ENCODE measurements around the gene WDR33. TPM values are rescaled to one million over a fixed set of nuclear protein-coding genes. Genes with fewer than 3 reads are reported as not detected.

Gene WDR33
- total and polyA plus RNA-seq, 4 experiments from 2014 or later: 19.4 to 86.2 (median 70.4) TPM

DNA sequence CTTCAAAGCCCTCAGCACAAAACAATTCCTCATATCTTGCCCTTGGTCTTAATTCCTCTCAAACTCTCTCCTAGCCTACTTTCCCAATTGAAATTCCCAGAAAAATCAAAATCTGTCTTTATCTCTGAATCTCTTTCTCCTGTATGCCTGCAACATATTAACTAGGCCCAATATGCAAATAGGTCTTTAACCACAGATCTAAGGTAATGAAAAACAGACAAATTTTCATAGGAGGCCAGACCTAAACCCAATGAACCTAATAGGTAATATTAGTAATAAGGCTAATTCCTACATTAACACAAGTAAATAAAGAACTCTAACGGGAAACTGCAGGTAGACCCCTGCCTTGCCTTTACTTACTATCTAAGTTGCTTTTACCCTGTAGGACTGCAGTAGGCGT is 41.4 kb downstream of the WDR33 start:
- H3K36me3 ChIP-seq (ENCODE audit: insufficient read depth, low read length): peaks cover 13% of the 10 kb centered on the region
- H3K36me3 Mint-ChIP-seq: peaks cover 22 to 52% of the 10 kb centered on the region in 2 donors

DNA sequence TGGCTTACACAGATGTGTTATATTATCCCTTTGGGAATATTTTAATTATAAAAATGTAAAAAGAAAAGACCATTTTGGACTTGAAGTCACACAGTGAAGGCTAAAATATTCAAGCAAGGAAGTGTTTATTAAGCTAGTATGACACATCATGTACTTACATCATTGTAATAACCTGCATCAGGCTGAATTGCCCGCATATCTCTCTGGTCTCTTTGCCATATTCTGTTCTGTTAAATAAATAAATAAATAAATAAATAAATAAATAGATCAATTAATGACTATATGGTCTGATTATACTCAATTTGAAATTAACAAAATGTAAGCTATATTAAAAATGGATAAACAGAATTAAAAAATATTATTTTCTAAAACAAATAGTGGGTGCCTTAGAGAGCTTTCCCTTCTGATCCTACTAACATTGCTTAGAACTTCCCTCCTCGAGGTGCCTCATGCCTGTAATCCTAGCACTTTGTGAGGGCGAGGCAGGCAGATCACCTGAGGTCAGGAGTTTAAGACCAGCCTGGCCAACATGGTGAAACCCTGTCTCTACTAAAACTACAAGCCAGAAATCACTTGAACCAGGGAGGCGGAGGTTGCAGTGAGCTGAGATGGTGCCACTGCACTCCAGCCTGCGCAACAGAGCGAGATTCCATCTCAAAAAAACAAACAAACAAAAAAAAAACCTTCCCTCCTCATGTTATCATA is 42.0 kb downstream of the WDR33 start:
- no peaks in the 10 kb centered on the region for H3K9me3 Mint-ChIP-seq
- no peak overlapping the region for H3K4me3 Mint-ChIP-seq
- Histone ChIP-seq H3K4me3 (ENCODE audit: low read length in 2 of 2) (no peak overlapping the region), H3K27me3 (ENCODE audit: insufficient read depth, low read length) (no peaks in the 10 kb centered on the region), H3K9me3 (ENCODE audit: control insufficient read depth in 1 of 2, low read length in 2 of 2) (no peaks in the 10 kb centered on the region), H3K27ac (ENCODE audit: low read depth, low read length) (no peak overlapping the region), H3K36me3 (ENCODE audit: insufficient read depth, low read length) (peaks cover 19% of the 10 kb centered on the region), H3K4me1 (ENCODE audit: insufficient read depth, low read length) (no peaks in the 10 kb centered on the region)
- ChIA-PET POLR2A (ENCODE audit: partially characterized antibody) (no interaction called here), CTCF (ENCODE audit: partially characterized antibody) (interaction anchor here (1.2 kb wide), 1 partner anchor 11 kb away, joined by 3 read pairs; no protein-coding TSS in a partner anchor)
- peaks cover 29 to 59% of the 10 kb centered on the region in 2 donors for H3K36me3 Mint-ChIP-seq
- DNase-seq: no peak
- peak overlapping the region; percentile 6 to 79 (median 69) for H3K27ac Mint-ChIP-seq
- peaks cover 11 to 15% (median 14%) of the 10 kb centered on the region in 4 donors for H3K4me1 Mint-ChIP-seq
- H3K27me3 Mint-ChIP-seq: no peaks in the 10 kb centered on the region
- intact Hi-C loops (cut with micrococcal nuclease): no loop called here

More for the DNA sequence above, 41.4 kb downstream of the WDR33 start:
- no peaks in the 10 kb centered on the region for H3K27me3 ChIP-seq (ENCODE audit: insufficient read depth, low read length)
- Mint-ChIP-seq H3K27ac (peak overlapping the region in 6 of 7 donors; percentile 6 to 84 (median 56)), H3K4me3 (no peak overlapping the region), H3K27me3 (no peaks in the 10 kb centered on the region), H3K4me1 (peaks cover 11 to 16% (median 14%) of the 10 kb centered on the region in 4 donors), H3K9me3 (no peaks in the 10 kb centered on the region)
- no peak for DNase-seq
- intact Hi-C loops (cut with micrococcal nuclease): no loop called here
- no peaks in the 10 kb centered on the region for H3K4me1 ChIP-seq (ENCODE audit: insufficient read depth, low read length)
- H3K27ac ChIP-seq (ENCODE audit: low read depth, low read length): no peak overlapping the region
- no peaks in the 10 kb centered on the region for H3K9me3 ChIP-seq (ENCODE audit: control insufficient read depth in 1 of 2, low read length in 2 of 2)
- no peak overlapping the region for H3K4me3 ChIP-seq (ENCODE audit: low read length in 2 of 2)
- ChIA-PET POLR2A (ENCODE audit: partially characterized antibody) (no interaction called here), CTCF (ENCODE audit: partially characterized antibody) (no interaction called here)

DNA sequence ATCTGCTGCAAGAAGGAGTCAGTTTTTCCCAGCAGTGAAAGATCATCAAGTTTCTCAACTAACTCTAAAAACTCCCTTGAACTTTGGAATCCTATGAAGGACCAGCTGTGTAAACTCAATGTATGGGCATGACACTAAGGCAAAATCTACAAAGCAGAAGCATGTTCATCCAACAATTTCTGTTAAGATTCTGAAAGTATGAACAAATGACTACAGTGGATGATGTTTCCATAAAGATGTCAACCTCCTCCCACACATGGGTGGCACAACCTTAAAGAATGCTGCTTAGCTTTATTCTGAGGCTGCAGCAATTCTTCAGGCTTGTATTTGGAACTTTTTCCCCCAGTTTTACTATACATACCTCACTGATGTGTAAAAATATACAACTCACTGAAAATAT is 47.2 kb downstream of the WDR33 start:
- Mint-ChIP-seq H3K27ac (no peak overlapping the region), H3K27me3 (no peaks in the 10 kb centered on the region), H3K4me3 (no peak overlapping the region), H3K4me1 (peaks cover 0 to 2% (median 0%) of the 10 kb centered on the region in 4 donors), H3K36me3 (peaks cover 40 to 70% of the 10 kb centered on the region in 2 donors), H3K9me3 (no peaks in the 10 kb centered on the region)
- intact Hi-C loops (cut with micrococcal nuclease): no loop called here
- H3K4me1 ChIP-seq (ENCODE audit: insufficient read depth, low read length): no peaks in the 10 kb centered on the region
- ChIA-PET POLR2A (ENCODE audit: partially characterized antibody) (no interaction called here), CTCF (ENCODE audit: partially characterized antibody) (interaction anchor here (1.0 kb wide), 1 partner anchor 47 kb away, joined by 3 read pairs; no protein-coding TSS in a partner anchor)
- no peak overlapping the region for H3K4me3 ChIP-seq (ENCODE audit: low read length in 2 of 2)
- no peaks in the 10 kb centered on the region for H3K27me3 ChIP-seq (ENCODE audit: insufficient read depth, low read length)
- H3K27ac ChIP-seq (ENCODE audit: low read depth, low read length): no peak overlapping the region
- H3K36me3 ChIP-seq (ENCODE audit: insufficient read depth, low read length): peaks cover 32% of the 10 kb centered on the region
- no peaks in the 10 kb centered on the region for H3K9me3 ChIP-seq (ENCODE audit: control insufficient read depth in 1 of 2, low read length in 2 of 2)
- no peak for DNase-seq

DNA sequence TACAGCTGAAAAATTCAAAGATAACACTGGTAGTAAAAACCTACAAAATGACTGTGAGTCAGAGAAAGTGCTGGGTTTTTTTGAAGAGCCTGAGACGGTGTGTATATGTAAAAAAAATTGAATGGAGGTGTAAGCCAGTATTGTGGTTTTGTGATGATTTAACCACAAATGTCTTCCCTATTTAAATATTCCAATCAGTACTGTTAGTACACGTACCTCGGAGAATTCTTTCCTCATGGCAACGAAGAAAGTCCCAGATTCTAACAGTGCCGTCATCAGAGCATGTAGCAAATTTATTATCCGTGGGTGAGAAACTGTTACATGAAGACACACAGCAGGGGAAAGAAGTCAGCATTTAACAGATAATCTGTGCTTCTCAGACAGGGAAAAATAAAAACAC is 48.1 kb downstream of the WDR33 start:
- Mint-ChIP-seq H3K27ac (no peak overlapping the region), H3K4me3 (no peak overlapping the region), H3K27me3 (no peaks in the 10 kb centered on the region), H3K36me3 (peaks cover 36 to 73% of the 10 kb centered on the region in 2 donors), H3K9me3 (no peaks in the 10 kb centered on the region), H3K4me1 (peaks cover 0 to 2% (median under 1%) of the 10 kb centered on the region in 4 donors)
- POLR2A ChIA-PET (ENCODE audit: partially characterized antibody): no interaction called here
- H3K9me3 ChIP-seq (ENCODE audit: control insufficient read depth in 1 of 2, low read length in 2 of 2): no peaks in the 10 kb centered on the region
- peaks cover 32% of the 10 kb centered on the region for H3K36me3 ChIP-seq (ENCODE audit: insufficient read depth, low read length)
- no peak overlapping the region for H3K27ac ChIP-seq (ENCODE audit: low read depth, low read length)
- no peaks in the 10 kb centered on the region for H3K27me3 ChIP-seq (ENCODE audit: insufficient read depth, low read length)
- no peaks in the 10 kb centered on the region for H3K4me1 ChIP-seq (ENCODE audit: insufficient read depth, low read length)
- CTCF ChIA-PET (ENCODE audit: partially characterized antibody): no interaction called here
- DNase-seq: no peak
- intact Hi-C loops (cut with micrococcal nuclease): no loop called here
- H3K4me3 ChIP-seq (ENCODE audit: low read length in 2 of 2): no peak overlapping the region

DNA sequence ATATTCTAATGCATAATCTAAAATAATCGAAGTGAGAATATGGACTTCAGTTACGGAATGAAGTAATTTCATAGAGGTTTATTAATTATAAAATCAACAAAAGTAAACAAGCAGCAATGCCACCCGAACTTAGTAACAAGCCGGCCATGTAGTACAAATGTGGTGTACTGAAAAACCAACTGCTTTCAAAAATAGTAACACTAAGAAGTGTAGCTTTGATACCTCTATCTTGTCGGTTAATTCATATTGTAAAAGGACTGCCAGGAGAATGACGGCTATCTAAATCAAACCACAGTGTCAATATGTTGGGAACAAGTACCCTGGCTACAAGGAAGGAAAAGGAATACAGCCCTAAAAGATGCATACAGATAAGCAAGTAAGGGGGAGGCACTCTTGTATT is 48.5 kb downstream of the WDR33 start:
- Mint-ChIP-seq H3K9me3 (no peaks in the 10 kb centered on the region), H3K27me3 (no peaks in the 10 kb centered on the region), H3K4me3 (no peak overlapping the region), H3K27ac (no peak overlapping the region), H3K36me3 (peaks cover 34 to 72% of the 10 kb centered on the region in 2 donors), H3K4me1 (peaks cover 0 to 2% (median under 1%) of the 10 kb centered on the region in 4 donors)
- intact Hi-C loops (cut with micrococcal nuclease): no loop called here
- no peaks in the 10 kb centered on the region for H3K4me1 ChIP-seq (ENCODE audit: insufficient read depth, low read length)
- CTCF ChIA-PET (ENCODE audit: partially characterized antibody): no interaction called here
- H3K4me3 ChIP-seq (ENCODE audit: low read length in 2 of 2): no peak overlapping the region
- no peaks in the 10 kb centered on the region for H3K27me3 ChIP-seq (ENCODE audit: insufficient read depth, low read length)
- H3K36me3 ChIP-seq (ENCODE audit: insufficient read depth, low read length): peaks cover 32% of the 10 kb centered on the region
- POLR2A ChIA-PET (ENCODE audit: partially characterized antibody): no interaction called here
- H3K9me3 ChIP-seq (ENCODE audit: control insufficient read depth in 1 of 2, low read length in 2 of 2): no peaks in the 10 kb centered on the region
- no peak for DNase-seq
- H3K27ac ChIP-seq (ENCODE audit: low read depth, low read length): no peak overlapping the region

DNA sequence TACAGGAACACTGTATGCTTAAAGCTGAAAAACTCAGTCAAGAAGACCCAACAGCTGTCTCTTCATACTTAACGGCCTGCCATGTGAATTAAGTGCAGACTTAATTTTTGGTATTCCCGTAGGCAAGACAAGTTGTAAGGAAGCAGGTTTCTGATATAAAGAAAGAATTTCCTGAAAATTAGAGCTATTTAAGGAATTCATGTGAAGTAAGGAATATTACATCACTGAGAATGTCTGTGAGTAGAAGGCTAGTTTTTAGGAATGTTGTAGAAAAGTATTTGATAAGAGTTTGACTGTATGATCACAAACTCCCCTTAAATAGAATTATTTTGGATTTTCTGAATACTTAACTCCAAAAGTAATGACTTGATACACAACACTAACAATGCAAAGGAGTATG is 51.0 kb downstream of the WDR33 start:
- H3K9me3 Mint-ChIP-seq: no peaks in the 10 kb centered on the region
- H3K4me1 Mint-ChIP-seq: peaks cover 0 to 1% (median 0%) of the 10 kb centered on the region in 4 donors
- H3K27ac ChIP-seq (ENCODE audit: low read depth, low read length): no peak overlapping the region
- peak overlapping the region in 1 of 7 donors; percentile 54 for H3K27ac Mint-ChIP-seq
- H3K27me3 Mint-ChIP-seq: no peaks in the 10 kb centered on the region
- H3K4me3 Mint-ChIP-seq: no peak overlapping the region
- peaks cover 27 to 58% of the 10 kb centered on the region in 2 donors for H3K36me3 Mint-ChIP-seq
- POLR2A ChIA-PET (ENCODE audit: partially characterized antibody): no interaction called here
- no peak for DNase-seq
- H3K27me3 ChIP-seq (ENCODE audit: insufficient read depth, low read length): no peaks in the 10 kb centered on the region
- peaks cover 31% of the 10 kb centered on the region for H3K36me3 ChIP-seq (ENCODE audit: insufficient read depth, low read length)
- H3K9me3 ChIP-seq (ENCODE audit: control insufficient read depth in 1 of 2, low read length in 2 of 2): no peaks in the 10 kb centered on the region
- no peak overlapping the region for H3K4me3 ChIP-seq (ENCODE audit: low read length in 2 of 2)
- CTCF ChIA-PET (ENCODE audit: partially characterized antibody): no interaction called here
- H3K4me1 ChIP-seq (ENCODE audit: insufficient read depth, low read length): no peaks in the 10 kb centered on the region
- intact Hi-C loops (cut with micrococcal nuclease): no loop called here

DNA sequence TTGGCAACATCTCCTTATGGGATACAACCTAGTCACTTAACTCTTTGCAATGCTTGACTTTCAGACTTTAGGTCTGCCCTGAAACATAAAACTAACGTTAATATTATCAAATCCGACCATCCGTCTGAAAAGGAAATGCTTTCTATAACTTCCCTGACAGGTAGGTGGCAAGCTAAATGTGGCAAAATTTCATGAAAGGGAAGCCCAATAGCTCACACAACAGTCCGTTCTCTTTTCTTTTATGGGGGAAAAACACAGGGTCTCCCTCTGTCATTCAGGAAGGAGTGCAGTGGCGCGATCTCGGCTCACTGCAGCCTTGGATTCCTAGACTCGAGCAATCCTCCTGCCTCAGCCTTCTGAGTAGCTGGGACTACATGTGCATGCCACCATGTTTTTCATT is 56.8 kb downstream of the WDR33 start:
- H3K4me3 ChIP-seq (ENCODE audit: low read length in 2 of 2): no peak overlapping the region
- H3K9me3 ChIP-seq (ENCODE audit: control insufficient read depth in 1 of 2, low read length in 2 of 2): no peaks in the 10 kb centered on the region
- no peaks in the 10 kb centered on the region for H3K36me3 ChIP-seq (ENCODE audit: insufficient read depth, low read length)
- CTCF ChIA-PET (ENCODE audit: partially characterized antibody): interaction anchor here (0.7 kb wide), 2 partner anchors 57 to 187 kb away, joined by 3 read pairs; no protein-coding TSS in a partner anchor
- H3K27me3 ChIP-seq (ENCODE audit: insufficient read depth, low read length): no peaks in the 10 kb centered on the region
- Mint-ChIP-seq H3K36me3 (peaks cover 2 to 32% of the 10 kb centered on the region in 2 donors), H3K4me1 (peaks cover 0 to 3% (median 0%) of the 10 kb centered on the region in 4 donors), H3K27me3 (no peaks in the 10 kb centered on the region), H3K9me3 (no peaks in the 10 kb centered on the region), H3K4me3 (no peak overlapping the region), H3K27ac (no peak overlapping the region)
- H3K4me1 ChIP-seq (ENCODE audit: insufficient read depth, low read length): no peaks in the 10 kb centered on the region
- no peak overlapping the region for H3K27ac ChIP-seq (ENCODE audit: low read depth, low read length)
- POLR2A ChIA-PET (ENCODE audit: partially characterized antibody): no interaction called here
- DNase-seq: no peak
- intact Hi-C loops (cut with micrococcal nuclease): no loop called here

Measured in CD4-positive, alpha-beta memory T cell (primary cell).